ENCODE results near the gene LMTK2.

LMTK2 gene

GRCh38 chr7:98178762-98179490 is 72.3 kb downstream of the LMTK2 start:
- DNase-seq, result no peak

DNA sequence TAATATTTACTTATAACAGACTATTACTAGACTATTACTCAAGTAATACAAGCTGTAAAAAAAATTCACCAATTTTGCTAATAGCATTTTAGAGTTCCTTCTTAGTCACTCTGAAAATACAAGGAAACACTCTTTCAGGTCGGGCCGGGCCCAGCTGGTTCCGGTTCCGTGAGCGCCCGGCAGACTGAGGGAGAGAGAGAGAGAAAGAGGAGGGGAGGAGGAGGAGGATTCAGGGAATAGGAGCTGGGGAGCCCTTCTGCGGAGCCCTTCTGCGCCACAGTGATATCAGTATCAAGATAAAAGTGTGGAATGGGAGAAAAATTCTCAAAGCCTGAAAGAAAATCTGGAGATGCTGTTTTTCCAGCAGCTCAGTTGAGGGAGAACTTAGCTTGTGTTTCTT is 74.1 kb downstream of the LMTK2 start:
- no peak for DNase-seq

- DNase-seq, result no peak
Measured at GRCh38 chr7:98185101-98185500, 78.4 kb downstream of the LMTK2 start.

- no peak for DNase-seq
Measured at GRCh38 chr7:98186452-98187137, 79.9 kb downstream of the LMTK2 start.

GRCh38 chr7:98187138-98187502 is 80.5 kb downstream of the LMTK2 start:
- DNase-seq, result no peak

- DNase-seq, result no peak
Measured at GRCh38 chr7:98189559-98189958, 82.9 kb downstream of the LMTK2 start.

- DNase-seq, result no peak
Measured at GRCh38 chr7:98191668-98192431, 85.2 kb downstream of the LMTK2 start.

- no peak for DNase-seq
Measured at GRCh38 chr7:98192781-98193457, 86.3 kb downstream of the LMTK2 start.

GRCh38 chr7:98193474-98194180 is 87.0 kb downstream of the LMTK2 start:
- DNase-seq, result no peak

GRCh38 chr7:98194186-98194585 is 87.5 kb downstream of the LMTK2 start:
- no peak for DNase-seq

GRCh38 chr7:98194672-98195457 is 88.2 kb downstream of the LMTK2 start:
- DNase-seq, result no peak

DNA sequence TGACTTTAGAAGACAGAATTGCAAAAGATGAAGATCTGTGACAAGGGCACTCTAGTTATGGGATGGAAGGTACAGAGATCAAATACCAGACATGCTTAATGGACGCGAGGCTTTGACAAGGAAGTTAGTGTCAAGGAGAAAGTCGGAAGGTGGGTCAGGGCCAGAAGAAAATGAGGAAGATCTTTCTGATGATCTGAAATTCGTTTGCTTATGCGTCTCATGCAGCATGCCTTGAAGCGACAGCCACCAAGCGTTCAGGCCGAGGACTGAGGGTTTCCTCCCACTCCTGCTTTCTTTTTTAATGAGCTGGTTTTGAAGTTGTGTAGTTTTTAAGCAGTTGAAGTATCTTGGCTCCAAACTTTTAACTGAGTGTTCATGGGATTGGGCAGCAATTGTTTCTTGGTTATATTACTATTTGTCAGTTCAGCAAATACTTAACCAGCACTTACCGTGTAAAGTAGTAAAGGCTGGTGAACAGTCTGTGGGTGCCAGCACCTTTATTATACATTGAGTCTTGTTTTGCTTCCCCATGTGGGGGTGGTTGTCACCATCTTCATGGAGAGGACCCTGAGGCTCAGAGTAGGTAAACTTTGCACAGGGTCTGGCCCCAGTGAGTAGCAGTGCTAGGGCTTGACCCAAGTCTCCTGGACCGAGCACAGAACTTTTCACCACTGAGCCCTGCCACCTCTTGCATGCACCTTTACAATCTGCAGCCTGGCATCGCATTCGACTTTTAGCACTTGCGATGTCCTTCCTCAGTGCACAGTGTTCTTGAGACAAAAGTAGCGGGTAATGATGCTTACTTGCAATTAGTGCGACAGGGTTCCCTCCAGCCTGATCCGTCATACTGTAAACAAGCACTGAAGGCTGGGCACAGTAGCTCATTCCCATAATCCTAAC is 90.3 kb downstream of the LMTK2 start:
- no peak for DNase-seq

GRCh38 chr7:98199131-98199530 is 92.5 kb downstream of the LMTK2 start:
- DNase-seq, result no peak

DNA sequence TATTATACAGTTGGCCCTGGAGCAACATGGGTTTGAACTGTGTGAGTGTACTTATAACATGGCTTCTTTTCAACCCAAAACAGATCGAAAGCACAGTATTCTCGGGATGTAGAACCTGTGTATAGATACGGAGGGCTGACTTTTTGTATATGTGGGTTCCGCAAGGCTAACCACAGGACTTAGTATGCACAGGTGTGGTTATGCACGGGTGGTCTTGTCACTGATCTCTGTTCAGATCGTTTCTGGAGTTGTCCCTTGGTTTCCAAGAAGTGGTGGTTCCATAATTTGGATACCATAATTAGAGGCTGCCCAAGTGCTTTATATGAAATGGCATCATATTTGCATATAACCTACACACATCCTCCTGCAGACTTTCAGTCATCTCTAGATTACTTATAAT is 93.7 kb downstream of the LMTK2 start:
- no peak for DNase-seq

DNA sequence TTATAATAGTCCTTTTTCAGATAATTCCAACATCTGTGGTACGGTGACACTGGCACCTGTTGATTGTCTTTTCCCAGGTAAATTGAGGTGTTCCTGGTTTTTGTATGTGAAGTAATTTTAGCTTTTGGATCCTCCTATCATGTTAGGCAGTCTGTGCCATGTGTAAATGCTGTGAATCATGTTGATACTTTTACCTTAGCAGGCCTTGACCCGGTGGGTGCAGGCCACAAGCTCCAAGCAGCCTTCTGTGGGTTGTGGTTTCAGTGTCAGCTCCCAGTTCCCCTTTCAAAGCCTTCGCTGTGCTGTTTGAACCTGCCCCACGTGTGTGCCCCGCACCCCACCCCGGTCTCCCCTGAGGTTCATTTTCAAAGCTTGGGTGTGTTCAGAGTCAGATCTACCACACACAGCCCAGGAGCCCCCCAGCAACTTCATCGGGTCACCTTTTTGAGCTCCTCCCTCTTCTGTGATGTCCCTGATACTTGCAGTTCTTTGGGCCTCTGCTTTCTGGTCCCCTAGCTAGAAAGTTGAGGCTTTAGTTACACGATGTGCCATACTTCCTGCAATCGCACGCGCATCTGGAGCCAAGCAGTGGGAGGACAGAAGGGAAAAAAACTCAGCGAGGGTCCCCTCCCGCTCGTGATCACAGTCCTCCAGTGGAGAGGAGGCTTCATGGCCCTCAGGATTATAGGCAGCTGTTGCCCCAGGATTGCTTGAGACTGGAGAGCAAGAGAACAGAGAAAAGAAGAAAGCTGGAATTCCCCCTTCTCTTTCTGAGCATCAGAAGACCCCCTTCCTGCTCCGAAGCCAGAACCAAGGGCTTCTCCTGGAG is 95.9 kb downstream of the LMTK2 start:
- DNase-seq, result no peak

DNA sequence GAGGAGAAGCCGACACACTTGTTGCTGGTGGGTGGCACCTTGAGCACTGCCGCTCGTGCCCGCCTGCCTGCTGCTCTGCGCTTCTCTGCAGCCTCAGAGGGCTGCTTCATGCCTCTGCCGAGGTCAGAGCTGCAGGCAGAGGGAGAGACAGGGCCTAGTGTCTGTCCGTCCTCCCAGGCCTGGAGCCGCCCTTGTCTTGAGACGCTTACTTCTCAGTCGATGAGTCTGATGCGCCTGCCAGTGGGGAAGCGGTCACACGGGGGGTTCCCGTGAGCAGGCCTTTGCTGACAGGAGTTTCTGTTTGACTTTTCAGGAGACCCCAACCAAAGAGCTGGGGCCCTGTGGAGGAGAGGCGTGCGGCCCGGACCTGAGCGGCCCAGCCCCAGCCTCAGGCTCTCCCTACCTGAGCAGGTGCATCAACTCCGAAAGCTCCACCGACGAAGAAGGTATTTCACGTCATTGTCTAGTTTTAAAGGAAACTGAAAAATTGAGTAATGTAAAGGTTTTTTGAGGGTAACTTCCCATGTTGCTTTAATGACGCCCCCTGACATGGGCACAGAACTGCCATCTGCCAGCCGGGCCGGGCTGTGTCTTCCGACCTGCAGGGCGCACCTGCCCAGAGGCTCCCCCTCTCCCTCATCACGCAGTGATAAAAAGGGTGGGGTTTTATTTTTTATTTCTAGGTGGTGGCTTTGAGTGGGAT is 96.8 kb downstream of the LMTK2 start:
- DNase-seq, result no peak

DNA sequence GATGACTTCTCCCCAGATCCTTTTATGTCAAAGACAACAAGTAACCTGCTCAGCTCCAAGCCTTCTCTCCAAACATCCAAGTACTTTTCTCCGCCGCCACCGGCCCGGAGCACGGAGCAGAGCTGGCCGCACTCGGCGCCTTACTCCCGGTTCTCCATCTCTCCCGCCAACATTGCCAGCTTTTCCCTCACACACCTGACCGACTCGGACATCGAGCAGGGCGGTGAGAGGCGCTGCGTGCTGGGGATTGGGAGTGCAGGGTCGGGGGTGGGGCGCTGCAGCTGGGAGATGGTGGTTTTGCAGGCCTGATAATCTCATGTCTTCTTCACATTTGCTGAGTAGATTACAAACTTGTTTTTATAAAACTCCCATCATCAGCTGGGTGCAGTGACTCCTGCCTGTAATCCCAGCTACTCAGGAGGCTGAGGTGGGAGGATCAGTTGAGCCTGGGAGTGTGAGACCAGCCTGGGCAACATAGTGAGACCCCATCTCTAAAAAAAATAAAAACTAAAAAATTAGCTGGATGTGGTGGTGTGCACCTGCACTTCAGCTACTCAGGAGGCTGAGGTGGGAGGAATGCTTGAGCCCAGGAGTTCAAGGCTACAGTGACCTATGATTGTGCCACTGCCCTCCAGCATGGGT is 97.4 kb downstream of the LMTK2 start:
- no peak for DNase-seq

DNA sequence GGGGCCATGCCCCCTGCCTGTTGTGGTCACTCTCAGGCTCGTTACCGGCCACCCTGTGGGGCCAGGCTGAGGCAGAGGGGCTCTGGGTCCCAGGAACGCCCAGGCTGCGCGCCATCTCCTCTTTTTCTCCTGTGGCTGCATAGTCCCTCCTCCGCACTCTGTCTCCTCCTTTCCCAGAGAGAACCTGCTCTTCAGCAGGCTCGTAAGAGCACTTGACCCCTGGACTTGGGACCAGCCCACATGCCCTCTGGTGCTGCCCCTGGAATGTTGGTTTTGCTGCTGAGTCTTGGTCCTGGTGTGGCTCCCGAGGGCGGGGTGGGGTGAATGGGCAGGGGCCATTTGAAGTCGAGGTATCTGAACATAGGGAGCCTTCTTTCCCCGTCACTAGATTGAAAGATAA is 98.0 kb downstream of the LMTK2 start:
- DNase-seq, result no peak
